IMR-90 (cell line): ENCODE measurements around the gene SLC12A7. TPM values are rescaled to one million over a fixed set of nuclear protein-coding genes. Genes with fewer than 3 reads are reported as not detected.

ENCODE experiments used
- ATAC-seq: fragments of 200-7000 bp; cut with Tn5 transposase; 2 replicates; pipeline ENCODE4 v1.9.1; 2020; ENCODE audit warnings: low read depth, mild to moderate bottlenecking, moderate library complexity
- BruUV-seq: library from RNA; stranded (reverse); fragments of 400-500 nt; replicated peaks from 2 replicates; lab custom pipeline; 2021; lab: Mats Ljungman, UMichigan
- CTCF ChIA-PET: fragments of 300-600 bp; formaldehyde crosslinking; extraction: SDS; loops from one replicate; lab custom pipeline; 2021; ENCODE audit warnings: antibody characterized with exemption; lab: Yijun Ruan, JAX
- POLR2A ChIA-PET: fragments of 300-600 bp; sonication (Branson Sonifier 250); formaldehyde crosslinking; loops from one replicate; lab custom pipeline; 2022; ENCODE audit warnings: antibody characterized with exemption; ENCODE audit not compliant: unreplicated experiment; lab: Charles Lee
- DNase-seq: peaks from one replicate; pipeline ENCODE4 v3.0.0; 2013
- H2AFZ ChIP-seq: replicated peaks from 2 replicates; pipeline ENCODE3; 2013; ENCODE audit warnings: low read length, mild to moderate bottlenecking; ENCODE audit not compliant: poor library complexity
- H2AK5ac ChIP-seq: 2 replicates; pipeline ENCODE4 v1.6.1; 2013; ENCODE audit warnings: low read depth, low read length, inconsistent platforms
- H2AK9ac ChIP-seq: replicated peaks from 2 replicates; pipeline ENCODE3; 2013; ENCODE audit warnings: mild to moderate bottlenecking, low read depth, low read length, moderate library complexity; ENCODE audit not compliant: poor library complexity
- H2BK120ac ChIP-seq: 2 replicates; pipeline ENCODE4 v1.6.1; 2013; ENCODE audit warnings: low read depth, low read length, inconsistent platforms
- H2BK15ac ChIP-seq: 3 replicates; pipeline ENCODE4 v1.6.1; 2013; ENCODE audit warnings: low read depth, low read length, inconsistent platforms
- H2BK20ac ChIP-seq: 2 replicates; pipeline ENCODE4 v1.6.1; 2013; ENCODE audit warnings: low read depth, mild to moderate bottlenecking, inconsistent platforms, low read length, moderate library complexity
- H2BK5ac ChIP-seq: 2 replicates; pipeline ENCODE4 v1.6.1; 2013; ENCODE audit warnings: mild to moderate bottlenecking, low read depth, low read length, inconsistent platforms; ENCODE audit not compliant: poor library complexity, severe bottlenecking
- H3K14ac ChIP-seq: replicated peaks from 2 replicates; pipeline ENCODE4 v1.6.1; 2013; ENCODE audit warnings: low read depth, low read length, inconsistent platforms
- H3K18ac ChIP-seq: 2 replicates; pipeline ENCODE4 v1.6.1; 2013; ENCODE audit warnings: low read depth, low read length, control low read depth
- H3K23ac ChIP-seq: 2 replicates; pipeline ENCODE4 v1.6.1; 2013; ENCODE audit warnings: low read depth, low read length, inconsistent platforms
- H3K27ac ChIP-seq: 2 replicates; pipeline ENCODE4 v1.5.1; 2013; ENCODE audit warnings: mild to moderate bottlenecking, control low read depth, low read length; ENCODE audit not compliant: insufficient read depth
- H3K27me3 ChIP-seq: 2 replicates; pipeline ENCODE4 v1.6.1; 2013; ENCODE audit warnings: low read length; ENCODE audit not compliant: control insufficient read depth, insufficient read depth
- H3K36me3 ChIP-seq: 2 replicates; pipeline ENCODE4 v1.6.1; 2013; ENCODE audit warnings: low read length, mixed read lengths; ENCODE audit not compliant: control insufficient read depth, insufficient read depth
- H3K4ac ChIP-seq: 2 replicates; pipeline ENCODE4 v1.6.1; 2013; ENCODE audit warnings: low read depth, low read length, inconsistent platforms
- H3K4me1 ChIP-seq: 2 replicates; pipeline ENCODE4 v1.6.1; 2013; ENCODE audit warnings: low read length, mixed read lengths; ENCODE audit not compliant: control insufficient read depth, insufficient read depth
- H3K4me2 ChIP-seq: 2 replicates; pipeline ENCODE4 v1.6.1; 2013; ENCODE audit warnings: low read depth, mild to moderate bottlenecking, control low read depth, low read length, moderate library complexity
- H3K4me3 ChIP-seq: 2 replicates; pipeline ENCODE4 v1.5.1; 2013; ENCODE audit warnings: low read depth, mild to moderate bottlenecking, control low read depth, low read length, moderate library complexity; ENCODE audit not compliant: insufficient read depth
- H3K56ac ChIP-seq: 2 replicates; pipeline ENCODE4 v1.6.1; 2013; ENCODE audit warnings: low read length, inconsistent platforms; ENCODE audit not compliant: insufficient read depth; ENCODE audit errors: extremely low read depth
- H3K79me1 ChIP-seq, 2 experiments: 2 replicates each; pipeline ENCODE4 v1.6.1; 2013; ENCODE audit warnings: low read length in 2 of 2, inconsistent platforms in 1 of 2, low read depth in 1 of 2
- H3K9ac ChIP-seq: 2 replicates; pipeline ENCODE4 v1.6.1; 2013; ENCODE audit warnings: low read depth, low read length, control low read depth
- H3K9me1 ChIP-seq: 2 replicates; pipeline ENCODE4 v1.6.1; 2013; ENCODE audit warnings: low read length, inconsistent platforms; ENCODE audit not compliant: insufficient read depth
- H3K9me3 ChIP-seq: 2 replicates; pipeline ENCODE4 v1.6.1; 2013; ENCODE audit warnings: low read length; ENCODE audit not compliant: control insufficient read depth, insufficient read depth
- H4K20me1 ChIP-seq: 2 replicates; pipeline ENCODE4 v1.6.1; 2013; ENCODE audit warnings: low read length, inconsistent platforms; ENCODE audit not compliant: insufficient read depth
- H4K5ac ChIP-seq: 2 replicates; pipeline ENCODE4 v1.6.1; 2013; ENCODE audit warnings: mild to moderate bottlenecking, low read depth, low read length, control low read depth
- H4K8ac ChIP-seq, 2 experiments: 2 replicates each; pipeline ENCODE4 v1.6.1; 2013; ENCODE audit warnings: low read depth in 2 of 2, low read length in 2 of 2, control low read depth in 1 of 2, inconsistent platforms in 1 of 2
- H4K91ac ChIP-seq: 2 replicates; pipeline ENCODE4 v1.6.1; 2013; ENCODE audit warnings: low read depth, low read length, inconsistent platforms; ENCODE audit not compliant: insufficient read depth
- CEBPB ChIP-seq: IDR thresholded peaks from 2 replicates; pipeline ENCODE4 v1.6.1; 2012; ENCODE audit warnings: low read depth, low read length, improper control_type of control experiment
- CHD1 ChIP-seq: IDR thresholded peaks from 2 replicates; pipeline ENCODE4 v1.6.1; 2012; ENCODE audit warnings: low read depth, low read length, improper control_type of control experiment
- MXI1 ChIP-seq: IDR thresholded peaks from 2 replicates; pipeline ENCODE4 v1.6.1; 2012; ENCODE audit warnings: low read depth, mild to moderate bottlenecking, low read length, moderate library complexity, borderline replicate concordance
- NFE2L2 ChIP-seq: fragments of 150-350 bp; IDR thresholded peaks from 2 replicates; pipeline ENCODE4 v1.6.1; 2016; ENCODE audit warnings: low read depth, mild to moderate bottlenecking, low read length
- RCOR1 ChIP-seq: IDR thresholded peaks from 2 replicates; pipeline ENCODE4 v1.6.1; 2012; ENCODE audit warnings: mild to moderate bottlenecking, low read length, improper control_type of control experiment; ENCODE audit not compliant: insufficient replicate concordance
- WGBS, 2 experiments: methylation state at CpG; one replicate each; pipeline versions ENCODE4 v1.1.5 to v1.1.7; 2013; ENCODE audit warnings: missing lambda C conversion rate in 2 of 2; ENCODE audit not compliant: insufficient read length in 1 of 2; ENCODE audit errors: extremely low coverage in 2 of 2; 5-methylcytosine and 5-hydroxymethylcytosine counted together
- dilution Hi-C: fragments of 300-500 bp; cut with HindIII; formaldehyde crosslinking; loops from one replicate; pipeline ENCODE4 v1.14.3; 2018; ENCODE audit warnings: low sequenced_read_pairs; ENCODE audit not compliant: unreplicated experiment
- in situ Hi-C: fragments of 300-500 bp; cut with MboI; formaldehyde crosslinking; loops from 3 replicates; pipeline ENCODE4 v1.14.3; 2019; ENCODE audit warnings: low sequenced_read_pairs, inconsistent platforms, mixed read lengths
- intact Hi-C: fragments of 100-400 bp; cut with micrococcal nuclease; formaldehyde crosslinking; loops from 2 replicates; pipeline ENCODE4 v1.10.0; 2022
- polyA plus RNA-seq, 3 experiments: library from polyadenylated mRNA; depleted of rRNA; stranded (reverse); fragments of >200 nt; gene quantifications; 2 replicates each; pipeline ENCODE4 v1.2.3, GENCODE V29; 2012; ENCODE audit warnings: low replicate concordance in 1 of 3
- total RNA-seq: library from RNA; depleted of rRNA; stranded (reverse); fragments of >200 nt; gene quantifications from 2 replicates; pipeline ENCODE4 v1.2.3, GENCODE V29; 2012

Gene SLC12A7
- total and polyA plus RNA-seq, 2 of the 4 experiments (the other 2 are of a cell fraction) = 3.0 to 6.1 TPM

GRCh38 chr5:1016476-1016875 is 95.4 kb downstream of the SLC12A7 start:
- Histone ChIP-seq H3K9me1 (no peaks in the 10 kb centered on the region), H3K23ac (no peak overlapping the region), H3K79me1 (no peaks in the 10 kb centered on the region), H4K91ac (no peak overlapping the region), H2AK5ac (no peak overlapping the region), H2BK5ac (no peak overlapping the region), H3K9me3 (no peaks in the 10 kb centered on the region), H3K4me2 (no peak overlapping the region), H2BK20ac (no peak overlapping the region), H3K56ac (no peak overlapping the region), H3K9ac (no peak overlapping the region), H3K14ac (no peak overlapping the region), H3K36me3 (no peaks in the 10 kb centered on the region), H4K20me1 (no peaks in the 10 kb centered on the region), H3K4me3 (no peak overlapping the region), H2AK9ac (no peak overlapping the region), H3K4me1 (no peaks in the 10 kb centered on the region), H2AFZ (no peak overlapping the region), H2BK120ac (no peak overlapping the region), H2BK15ac (no peak overlapping the region), H3K18ac (no peak overlapping the region), H4K5ac (no peak overlapping the region), H3K27me3 (peaks cover 37% of the 10 kb centered on the region; the same call in 1 of the 2 replicates), H3K4ac (no peak overlapping the region), H3K27ac (no peak overlapping the region), H4K8ac (no peak overlapping the region)
- CTCF ChIA-PET = no interaction called here
- POLR2A ChIA-PET = no interaction called here
- in situ Hi-C loops (no loop called here), dilution Hi-C loops (no loop called here), intact Hi-C loops (no loop called here)
- WGBS, 2 experiments = 45% methylated on average over 8 of the region's 16 CpGs; no CpG with 5 or more reads in 1 of the 2 experiments
- BruUV-seq = no TSS peak
- no peak for ATAC-seq
- DNase-seq = no peak
- TF ChIP-seq NFE2L2 (no peak), CEBPB (no peak), RCOR1 (no peak), MXI1 (no peak), CHD1 (no peak)
